Right hindlimb (tissue), 1 donor: Measurements from ENCODE around the gene USP37.

ENCODE experiments used
- DNase-seq: peaks from one replicate; pipeline ENCODE4 v3.0.0-alpha.2; 2018

USP37 gene

DNA sequence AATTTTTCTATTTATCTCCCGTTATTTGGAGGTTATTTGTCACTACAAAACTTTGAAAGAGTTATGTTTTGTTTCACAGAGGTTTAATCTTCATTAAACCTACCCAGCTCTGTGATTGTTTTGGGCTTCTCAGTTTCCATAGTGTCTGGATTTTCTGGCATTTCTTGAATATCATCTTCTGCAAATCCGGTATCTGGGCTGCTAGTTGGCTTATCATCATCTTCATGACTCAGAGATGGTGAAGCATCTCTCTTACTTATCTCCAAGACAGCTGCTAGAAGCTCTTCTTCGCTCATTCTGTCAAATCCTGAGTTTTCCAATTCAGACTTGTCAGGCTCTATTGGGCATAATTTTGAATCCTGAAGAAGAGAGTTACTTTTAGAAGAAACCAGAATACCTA is 93.6 kb downstream of the USP37 start:
- DNase-seq = no peak

DNA sequence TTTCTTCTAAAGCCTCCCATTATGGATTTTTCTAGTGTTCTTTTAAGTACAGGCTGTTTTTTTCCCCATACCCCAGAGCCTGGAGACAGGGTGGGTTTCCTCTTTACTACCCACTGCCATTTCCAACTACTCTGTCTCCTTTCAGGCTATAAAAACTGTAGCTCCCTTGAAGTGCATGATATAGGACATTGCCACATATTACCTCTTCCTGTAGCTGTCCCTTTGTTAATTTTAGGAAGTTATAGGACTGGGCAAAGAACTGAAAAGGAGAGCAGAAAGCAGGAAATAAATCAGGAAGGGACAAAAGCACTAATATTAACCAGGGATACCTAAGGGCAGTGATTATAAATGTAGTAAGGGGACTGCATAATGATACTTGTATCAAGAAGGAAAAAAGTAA is 95.2 kb downstream of the USP37 start:
- DNase-seq = no peak

DNA sequence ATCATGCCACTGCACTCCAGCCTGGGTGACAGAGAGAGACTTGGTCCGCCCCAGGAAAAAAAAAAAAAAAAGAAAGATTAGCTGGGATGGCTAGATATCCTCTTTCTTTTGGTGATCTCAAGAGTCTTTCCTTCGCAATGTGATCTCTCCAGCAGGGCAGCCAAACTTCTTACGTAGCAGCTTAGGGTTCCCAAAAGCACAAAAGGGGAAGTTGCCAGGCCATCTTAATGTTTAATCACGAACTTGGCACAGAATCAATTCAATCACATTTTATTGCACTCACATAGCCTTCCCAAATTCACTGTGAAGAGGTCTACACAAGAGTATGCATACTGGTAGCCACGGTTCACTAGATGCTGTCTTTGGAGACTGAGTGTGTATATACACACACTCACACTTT is 96.2 kb downstream of the USP37 start:
- no peak for DNase-seq

DNA sequence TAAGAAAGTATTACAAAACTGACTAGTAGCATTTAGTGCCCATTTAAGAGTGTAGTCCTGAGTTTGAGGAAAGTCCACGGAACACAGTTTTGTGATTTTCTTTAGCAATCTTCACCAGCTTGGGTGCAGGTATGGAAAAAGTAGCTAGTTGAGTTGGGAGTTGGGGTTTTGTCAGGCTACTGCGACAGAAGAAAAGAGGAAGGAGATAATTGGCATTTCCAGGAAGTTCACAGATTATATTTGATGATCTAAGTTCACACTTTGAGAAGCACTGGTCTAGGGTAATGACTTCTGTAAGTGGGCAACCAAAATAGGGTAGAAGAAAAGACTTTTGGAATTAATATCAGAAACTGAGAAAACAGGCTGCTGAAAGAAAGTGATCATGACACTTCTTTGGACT is 97.1 kb downstream of the USP37 start:
- DNase-seq = no peak

DNA sequence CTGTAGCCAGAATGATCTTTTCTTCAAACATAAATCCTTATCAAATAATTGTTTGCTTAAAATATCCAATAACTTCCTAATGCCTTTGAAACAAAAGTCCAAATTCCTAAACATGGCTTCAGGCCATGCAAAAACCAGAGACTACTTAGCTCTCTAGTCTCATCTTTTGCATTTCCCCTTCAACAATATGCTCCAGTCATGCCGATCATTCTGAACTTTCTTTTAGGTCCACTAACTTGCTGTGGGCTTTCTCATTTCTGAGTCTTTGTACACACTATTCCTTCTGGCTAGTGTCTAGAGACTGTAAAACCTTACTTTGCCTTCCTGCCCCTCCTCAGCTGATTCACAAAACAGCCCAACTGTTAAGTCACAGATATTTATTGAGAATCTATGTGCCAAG is 97.7 kb downstream of the USP37 start:
- no peak for DNase-seq

DNA sequence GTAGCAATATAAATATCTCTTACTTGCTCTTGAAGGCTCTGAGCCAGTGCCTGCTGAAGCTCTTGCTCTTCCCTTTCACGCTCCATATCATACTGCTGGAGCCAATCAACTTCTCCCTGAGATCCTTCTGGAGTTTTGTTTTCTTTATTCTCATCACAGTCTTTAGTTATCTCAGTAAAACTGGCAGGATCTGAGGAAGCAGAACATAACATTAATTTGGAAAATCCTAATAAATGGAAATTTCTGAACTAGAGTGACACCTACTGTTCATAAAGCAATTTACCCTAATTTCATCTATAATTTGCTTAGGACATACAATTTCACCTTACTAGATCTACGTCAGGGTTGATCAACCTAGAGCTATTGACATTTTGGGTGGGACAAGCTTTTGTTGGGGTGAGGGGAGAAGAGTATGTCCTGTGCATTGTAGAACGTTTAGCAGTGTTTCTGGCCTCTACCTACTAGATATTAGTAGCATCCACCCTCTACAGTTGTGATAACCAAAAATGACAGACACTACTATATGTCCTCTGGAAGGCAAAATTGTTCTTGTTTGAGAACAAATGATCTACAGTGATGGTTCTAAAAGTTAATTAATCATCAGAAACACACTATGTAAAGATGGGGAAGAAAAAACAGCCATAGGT is 102.0 kb downstream of the USP37 start:
- no peak for DNase-seq

DNA sequence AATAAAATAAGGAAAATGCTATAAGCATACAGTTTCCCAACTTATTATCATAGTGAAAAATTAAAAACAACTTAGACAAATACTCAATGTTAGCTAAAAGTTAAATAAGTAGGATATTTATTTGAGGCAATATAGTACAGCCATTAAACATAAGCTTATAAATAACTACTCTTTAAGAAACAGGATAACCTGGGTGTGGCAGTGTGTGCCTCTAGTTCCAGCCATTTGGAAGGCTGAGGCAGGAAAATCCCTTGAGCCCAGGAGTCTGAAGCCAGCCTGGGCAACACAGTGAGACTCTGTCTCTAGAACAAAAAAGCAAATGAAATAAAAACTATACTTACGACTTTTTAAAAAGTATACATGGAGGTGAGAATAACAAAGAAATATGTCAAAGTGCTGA is 109.6 kb downstream of the USP37 start:
- no peak for DNase-seq

DNA sequence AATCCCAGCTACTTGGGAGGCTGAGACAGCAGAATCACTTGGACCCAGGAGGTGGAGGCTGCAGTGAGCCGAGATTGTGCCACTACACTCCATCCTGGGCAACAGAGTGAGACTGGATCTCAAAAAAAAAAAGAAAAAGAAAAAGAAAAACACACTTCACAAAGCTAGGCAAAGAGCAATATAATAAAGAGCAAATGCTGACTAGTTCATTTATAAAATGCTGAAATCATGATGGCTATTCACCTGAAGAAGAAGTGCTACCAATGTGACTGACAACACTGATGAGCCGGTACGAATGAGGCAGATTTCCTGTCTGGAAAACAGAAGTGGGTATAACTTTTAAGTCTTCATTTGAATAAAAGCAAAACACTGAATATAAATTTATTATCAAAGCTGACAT is 111.3 kb downstream of the USP37 start:
- no peak for DNase-seq

DNA sequence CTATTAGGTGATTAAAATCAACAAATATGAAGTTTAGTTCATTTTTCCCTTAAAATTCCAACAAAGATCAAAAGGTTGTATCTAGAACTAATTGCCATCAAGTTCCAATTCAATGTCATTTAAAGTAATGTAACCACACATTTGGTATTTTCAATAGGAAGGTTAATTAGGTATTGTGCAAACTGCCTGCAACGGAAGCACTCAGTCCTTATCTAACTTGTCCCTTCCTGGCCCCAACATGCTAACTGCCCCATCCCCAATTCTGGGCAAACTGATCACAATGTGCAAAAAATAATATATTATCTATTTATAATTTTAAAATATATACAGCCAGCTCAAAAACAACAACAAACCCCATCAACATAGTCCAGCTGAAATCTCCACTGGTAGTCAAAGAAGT is 116.1 kb downstream of the USP37 start:
- DNase-seq = no peak

DNA sequence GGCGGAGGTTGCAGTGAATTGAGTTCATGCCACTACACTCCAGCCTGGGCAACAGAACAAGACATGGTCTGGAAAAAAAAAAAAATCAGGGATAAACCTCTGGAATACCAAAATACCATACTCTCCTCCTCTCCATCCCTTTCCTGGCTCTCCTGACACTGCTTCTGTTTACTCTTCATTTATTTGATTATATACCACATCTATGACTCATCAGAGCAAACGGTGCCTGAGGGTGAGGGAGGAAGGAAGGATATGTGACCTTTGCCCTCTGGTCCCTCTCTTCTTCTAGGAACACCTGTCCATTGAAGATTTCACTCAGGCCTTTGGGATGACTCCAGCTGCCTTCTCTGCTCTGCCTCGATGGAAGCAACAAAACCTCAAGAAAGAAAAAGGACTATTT is 119.2 kb downstream of the USP37 start:
- DNase-seq = no peak

DNA sequence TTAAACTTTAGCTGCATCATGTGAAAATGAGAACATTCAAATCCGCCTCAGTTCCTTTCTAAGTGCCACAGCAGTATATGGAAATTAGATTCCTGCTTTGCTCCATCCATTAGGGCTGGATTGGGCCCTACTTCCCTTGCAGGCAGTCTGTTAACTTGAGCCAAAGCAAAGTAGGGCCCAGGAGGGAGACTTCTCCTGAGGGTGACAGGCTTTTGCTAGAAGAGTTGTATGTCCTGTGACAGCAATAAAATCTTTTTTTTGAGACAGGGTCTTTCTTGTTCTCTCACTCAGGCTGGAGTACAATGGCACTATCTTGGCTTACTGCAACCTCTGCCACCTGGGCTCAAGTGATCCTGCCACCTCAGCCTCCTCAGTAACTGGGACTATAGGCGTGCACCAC is 121.1 kb downstream of the USP37 start:
- no peak for DNase-seq

DNA sequence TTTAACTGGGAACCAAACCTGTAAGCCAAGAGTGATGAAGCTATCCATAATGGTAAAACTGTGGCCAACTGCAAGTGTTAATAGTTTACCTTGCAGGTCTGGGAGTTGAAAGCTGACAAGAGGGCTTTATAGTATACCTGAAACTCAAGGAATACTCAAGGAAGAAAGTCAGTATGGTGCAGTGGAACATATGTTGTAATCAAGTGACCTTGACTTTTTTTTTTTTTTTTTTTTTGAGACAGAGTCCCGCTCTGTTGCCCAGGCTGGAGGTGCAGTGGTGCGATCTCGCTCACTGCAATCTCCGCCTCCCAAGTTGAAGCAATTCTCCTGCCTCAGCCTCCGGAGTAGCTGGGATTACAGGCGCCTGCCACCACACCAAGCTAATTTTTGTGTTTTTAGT is 121.6 kb downstream of the USP37 start:
- no peak for DNase-seq

DNA sequence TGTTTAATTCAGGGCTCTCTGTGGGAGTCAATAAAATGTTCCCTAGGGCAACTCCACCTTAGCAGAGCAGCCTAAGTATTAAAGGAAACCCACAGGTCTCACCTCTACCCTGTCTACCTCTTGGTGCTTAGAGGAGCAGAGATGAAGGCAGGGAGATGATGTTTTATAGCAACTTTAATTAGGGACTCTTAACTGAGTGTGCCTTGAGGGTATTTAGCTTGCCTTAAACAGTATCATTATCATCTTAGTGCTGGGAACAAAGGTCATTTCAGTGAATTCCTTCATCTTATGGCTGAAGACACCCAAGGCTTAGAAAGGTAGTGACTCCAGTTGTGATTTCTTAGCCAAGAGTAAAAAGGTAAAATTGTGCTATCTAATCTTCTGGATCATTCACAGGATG is 122.5 kb downstream of the USP37 start:
- DNase-seq = no peak

DNA sequence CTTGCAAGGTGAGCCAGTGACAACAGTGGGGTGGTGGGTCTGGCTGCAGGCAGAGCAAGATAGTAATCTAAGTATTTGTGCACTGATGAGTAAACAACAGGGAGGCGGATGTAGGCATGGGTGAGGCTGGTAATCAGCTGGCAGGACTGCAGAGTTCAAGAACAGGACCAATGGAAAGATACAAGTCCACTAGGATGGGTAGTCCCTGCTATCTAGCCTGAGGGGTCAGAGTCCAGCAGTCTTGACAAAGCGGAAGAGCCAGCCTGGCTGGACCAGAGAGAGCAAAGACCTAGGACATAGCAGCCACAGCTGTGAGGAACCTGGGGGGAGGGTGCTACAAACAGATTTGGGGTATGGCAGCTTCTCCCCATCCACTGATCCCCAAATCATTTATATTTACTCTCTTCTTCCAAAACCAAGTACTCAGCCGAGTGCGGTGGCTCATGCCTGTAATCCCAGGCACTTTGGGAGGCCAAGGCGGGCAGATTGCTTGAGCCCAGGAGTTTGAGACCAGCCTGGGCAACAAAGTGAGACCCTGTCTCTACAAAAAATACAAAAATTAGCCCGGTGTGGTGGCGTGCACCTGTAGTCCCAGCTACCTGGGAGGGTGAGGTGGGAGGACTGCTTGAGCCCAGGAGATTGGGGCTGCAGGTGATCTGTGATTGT is 123.3 kb downstream of the USP37 start:
- DNase-seq = no peak

DNA sequence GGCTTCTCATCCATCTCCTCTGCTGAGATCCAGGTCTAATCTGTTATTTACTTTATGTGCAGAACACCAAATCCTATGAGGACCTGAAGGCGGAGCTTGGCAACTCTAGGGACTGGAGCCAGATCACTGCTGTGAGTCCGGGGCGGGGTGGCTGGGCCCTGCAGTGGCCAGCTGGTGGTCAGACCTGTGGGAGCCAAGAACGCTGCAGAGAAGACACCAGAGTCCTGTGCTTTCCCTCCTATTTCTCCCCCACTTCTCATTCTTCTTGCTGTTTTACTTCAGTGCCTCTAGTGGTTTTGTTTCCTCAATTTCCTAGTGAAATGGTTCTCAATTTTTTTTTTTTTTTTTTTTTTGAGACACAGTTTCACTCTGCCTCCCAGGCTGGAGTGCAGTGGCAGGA is 129.6 kb downstream of the USP37 start:
- no peak for DNase-seq

DNA sequence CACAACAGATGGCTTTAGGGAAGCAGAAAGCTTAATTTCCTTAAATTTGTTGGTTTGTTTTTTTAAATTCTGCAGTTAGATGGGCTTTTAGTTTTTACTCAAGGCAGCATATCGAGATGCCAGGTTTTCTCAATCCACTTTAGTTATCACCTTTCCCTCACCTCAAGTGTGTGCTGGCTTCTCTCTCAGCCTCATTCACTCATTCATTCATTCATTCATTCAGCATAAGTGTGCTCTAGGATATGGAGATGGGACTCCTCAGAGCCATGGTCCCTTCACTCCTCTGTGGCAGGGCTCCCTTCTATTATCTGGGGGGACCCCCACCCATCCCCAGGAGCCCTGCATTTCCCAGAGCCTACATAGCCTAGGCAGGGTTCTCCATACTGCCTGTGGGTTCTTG is 130.2 kb downstream of the USP37 start:
- DNase-seq = no peak

DNA sequence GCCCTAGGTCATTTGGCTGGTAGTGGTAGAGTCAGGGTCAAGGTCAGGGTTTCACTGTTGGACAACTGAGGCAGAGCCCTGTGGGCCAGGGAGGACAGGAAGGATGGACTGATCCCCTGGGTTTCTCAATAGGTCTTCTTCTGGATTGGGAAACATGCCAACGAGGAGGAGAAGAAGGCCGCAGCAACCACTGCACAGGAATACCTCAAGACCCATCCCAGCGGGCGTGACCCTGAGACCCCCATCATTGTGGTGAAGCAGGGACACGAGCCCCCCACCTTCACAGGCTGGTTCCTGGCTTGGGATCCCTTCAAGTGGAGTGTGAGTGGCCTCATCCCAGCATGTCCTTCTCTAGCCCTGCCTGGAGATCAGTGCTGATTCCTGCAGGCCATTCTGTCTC is 131.2 kb downstream of the USP37 start:
- DNase-seq = no peak

DNA sequence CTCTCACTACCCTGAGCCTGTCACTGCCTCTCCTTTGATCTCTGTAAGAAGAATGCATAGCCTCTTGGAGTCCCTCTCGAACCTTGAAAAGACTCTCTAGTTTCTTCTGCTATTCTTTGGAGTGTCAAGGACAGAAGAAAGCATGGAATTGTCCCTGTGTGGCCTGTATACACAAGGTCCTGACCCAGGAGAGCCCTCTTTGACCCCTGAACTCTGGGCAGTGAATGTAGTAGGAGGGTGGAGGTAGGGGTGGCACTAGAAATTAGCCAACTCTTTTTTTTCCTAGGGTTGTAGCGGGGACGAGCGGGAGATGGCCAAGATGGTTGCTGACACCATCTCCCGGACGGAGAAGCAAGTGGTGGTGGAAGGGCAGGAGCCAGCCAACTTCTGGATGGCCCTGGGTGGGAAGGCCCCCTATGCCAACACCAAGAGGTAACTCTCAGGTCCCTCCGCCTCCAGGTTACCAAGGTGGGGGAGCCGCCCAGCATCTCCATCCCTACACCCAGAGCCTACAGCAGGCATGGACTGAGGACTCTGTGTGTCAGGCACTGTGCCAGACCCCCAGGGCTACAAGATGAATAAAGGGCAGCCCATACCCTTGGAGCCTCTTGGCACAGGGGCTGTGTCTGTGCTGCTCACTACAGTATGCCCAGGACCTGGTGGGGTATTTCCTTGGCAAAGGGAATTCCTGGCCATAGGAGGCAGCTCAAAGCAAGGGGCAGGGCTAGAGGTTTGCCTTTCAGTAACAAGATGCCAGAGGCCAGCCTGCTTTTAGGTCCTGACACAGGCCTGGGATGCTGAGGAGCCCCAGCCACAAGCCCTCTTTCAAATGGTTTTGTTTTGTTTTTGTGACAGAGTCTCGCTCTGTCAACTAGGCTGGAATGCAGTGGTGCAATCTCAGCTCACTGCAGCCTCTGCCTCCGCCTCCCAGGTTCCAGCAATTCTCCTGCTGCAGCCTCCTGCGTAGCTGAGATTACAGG is 132.9 kb downstream of the USP37 start:
- DNase-seq = no peak

DNA sequence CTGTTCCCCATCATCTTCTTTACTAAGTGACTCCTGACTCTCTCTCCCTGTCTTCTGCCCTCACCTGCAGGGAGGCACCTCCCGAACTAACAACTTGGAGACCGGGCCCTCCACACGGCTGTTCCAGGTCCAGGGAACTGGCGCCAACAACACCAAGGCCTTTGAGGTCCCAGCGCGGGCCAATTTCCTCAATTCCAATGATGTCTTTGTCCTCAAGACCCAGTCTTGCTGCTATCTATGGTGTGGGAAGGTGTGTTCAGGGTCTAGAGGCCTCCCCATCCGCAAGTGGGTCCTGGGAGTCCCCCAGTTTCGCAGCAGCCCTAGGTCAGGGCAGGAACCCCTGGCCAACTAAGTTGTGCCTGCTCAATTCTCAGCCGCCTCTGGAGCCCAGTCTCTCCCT is 133.7 kb downstream of the USP37 start:
- DNase-seq = no peak

DNA sequence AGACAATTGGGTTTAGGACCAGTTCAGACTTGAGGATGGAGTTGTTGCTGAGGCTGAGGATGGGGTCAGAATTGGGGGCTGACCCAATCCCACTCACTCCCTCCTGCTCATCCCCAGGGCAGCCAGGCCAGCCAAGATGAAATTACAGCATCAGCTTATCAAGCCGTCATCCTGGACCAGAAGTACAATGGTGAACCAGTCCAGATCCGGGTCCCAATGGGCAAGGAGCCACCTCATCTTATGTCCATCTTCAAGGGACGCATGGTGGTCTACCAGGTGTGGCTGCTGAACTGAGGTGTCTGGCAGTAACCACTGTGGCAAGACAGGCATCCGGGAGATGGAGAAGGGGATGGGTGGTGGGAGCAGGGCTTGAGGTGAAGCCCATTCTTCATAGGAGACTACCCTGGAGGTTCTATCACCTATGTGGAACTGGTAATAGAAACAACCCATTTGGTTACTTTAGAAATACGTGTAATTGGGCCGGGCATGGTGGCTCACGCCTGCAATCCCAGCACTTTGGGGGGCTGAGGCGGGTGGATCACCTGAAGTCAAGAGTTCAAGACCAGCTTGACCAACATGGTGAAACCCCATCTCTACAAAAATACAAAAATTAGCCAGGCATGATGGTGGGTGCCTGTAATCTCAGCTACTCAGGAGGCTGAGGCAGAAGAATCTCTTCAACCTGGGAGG is 135.3 kb downstream of the USP37 start:
- no peak for DNase-seq

DNA sequence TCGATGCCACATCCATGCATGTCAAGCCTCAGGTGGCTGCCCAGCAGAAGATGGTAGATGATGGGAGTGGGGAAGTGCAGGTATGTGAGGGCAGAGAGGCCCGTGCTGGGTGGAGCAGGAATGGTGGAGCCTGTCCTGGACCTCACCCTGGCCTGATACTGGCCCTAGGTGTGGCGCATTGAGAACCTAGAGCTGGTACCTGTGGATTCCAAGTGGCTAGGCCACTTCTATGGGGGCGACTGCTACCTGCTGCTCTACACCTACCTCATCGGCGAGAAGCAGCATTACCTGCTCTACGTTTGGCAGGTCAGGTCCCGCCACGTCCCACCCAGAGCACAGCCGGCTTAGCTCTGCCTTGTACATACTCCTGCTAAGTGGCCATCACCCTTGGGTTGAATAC is 136.3 kb downstream of the USP37 start:
- no peak for DNase-seq

DNA sequence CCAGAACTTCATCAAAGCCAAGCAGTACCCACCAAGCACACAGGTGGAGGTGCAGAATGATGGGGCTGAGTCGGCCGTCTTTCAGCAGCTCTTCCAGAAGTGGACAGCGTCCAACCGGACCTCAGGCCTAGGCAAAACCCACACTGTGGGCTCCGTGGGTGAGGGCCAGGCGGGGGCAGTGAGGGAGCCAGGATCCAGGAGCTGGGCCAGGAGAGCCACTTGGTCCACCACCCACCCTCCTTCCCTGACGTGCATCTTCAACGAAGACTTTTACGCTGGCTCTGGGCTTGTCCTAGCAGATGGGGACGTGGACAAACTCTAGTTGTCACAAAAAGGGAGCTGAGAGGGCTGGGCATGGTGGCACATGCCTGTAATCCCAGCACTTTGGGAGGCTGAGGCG is 137.4 kb downstream of the USP37 start:
- DNase-seq = no peak
